Measurements from ENCODE around the gene TEX14. TPM values are rescaled to one million over a fixed set of nuclear protein-coding genes. Genes with fewer than 3 reads are reported as not detected.
"Not testable (repeated sequence)": the region's sequence is repeated elsewhere in the genome, so short reads cannot be mapped to it uniquely, and the experiment has no call there.

TEX14 gene
- total RNA-seq, 2 donors from 2014 or later = not detected

- peak; percentile 86 for DNase-seq (ENCODE audit: low spot score)
- H3K27ac ChIP-seq = peak overlapping the region; percentile 57 to 73
- no peaks in the 10 kb centered on the region for H3K36me3 ChIP-seq
- no peaks in the 10 kb centered on the region for H3K9me3 ChIP-seq
- TF ChIP-seq CTCF (IDR thresholded peaks at IDR 0.05) = no peak
- H3K4me3 ChIP-seq = peak overlapping the region; percentile 36 to 46
- no peaks in the 10 kb centered on the region for H3K27me3 ChIP-seq
- H3K4me1 ChIP-seq = peaks cover 0 to 6% of the 10 kb centered on the region in 2 donors
Observed at GRCh38 chr17:58658804-58659713, 32.8 kb downstream of the TEX14 start.

- DNase-seq (ENCODE audit: low spot score); H3K27me3 ChIP-seq; H3K4me1 ChIP-seq; H3K36me3 ChIP-seq; H3K9me3 ChIP-seq: not testable (repeated sequence)
- Histone ChIP-seq H3K4me3 (peak overlapping the region in 1 of 2 donors; percentile 46), H3K27ac (peak overlapping the region; percentile 57 to 73)
Observed at GRCh38 chr17:58657962-58658803, 33.7 kb downstream of the TEX14 start.

- no peaks in the 10 kb centered on the region for H3K36me3 ChIP-seq
- no peaks in the 10 kb centered on the region for H3K9me3 ChIP-seq
- no peak for DNase-seq (ENCODE audit: low spot score)
- H3K27ac ChIP-seq = no peak overlapping the region
- H3K4me3 ChIP-seq = no peak overlapping the region
- no peak for TF ChIP-seq CTCF (IDR thresholded peaks at IDR 0.05)
- no peaks in the 10 kb centered on the region for H3K27me3 ChIP-seq
- H3K4me1 ChIP-seq = no peaks in the 10 kb centered on the region
Observed at GRCh38 chr17:58648236-58648635, 43.6 kb downstream of the TEX14 start.

GRCh38 chr17:58643147-58643546 lies 48.7 kb downstream of the TEX14 start:
- Histone ChIP-seq H3K4me3 (no peak overlapping the region), H3K36me3 (no peaks in the 10 kb centered on the region), H3K27ac (no peak overlapping the region), H3K9me3 (no peaks in the 10 kb centered on the region), H3K27me3 (no peaks in the 10 kb centered on the region), H3K4me1 (no peaks in the 10 kb centered on the region)
- no peak for DNase-seq (ENCODE audit: low spot score)
- TF ChIP-seq CTCF (IDR thresholded peaks at IDR 0.05) = no peak

GRCh38 chr17:58641887-58642311 lies 49.9 kb downstream of the TEX14 start:
- no peak for TF ChIP-seq CTCF (IDR thresholded peaks at IDR 0.05)
- no peaks in the 10 kb centered on the region for H3K27me3 ChIP-seq
- H3K4me1 ChIP-seq = no peaks in the 10 kb centered on the region
- no peak overlapping the region for H3K27ac ChIP-seq
- H3K4me3 ChIP-seq = no peak overlapping the region
- DNase-seq (ENCODE audit: low spot score) = no peak
- no peaks in the 10 kb centered on the region for H3K36me3 ChIP-seq
- H3K9me3 ChIP-seq = no peaks in the 10 kb centered on the region

GRCh38 chr17:58640202-58640601 lies 51.6 kb downstream of the TEX14 start:
- Histone ChIP-seq H3K27me3 (no peaks in the 10 kb centered on the region), H3K4me3 (no peak overlapping the region), H3K4me1 (no peaks in the 10 kb centered on the region), H3K9me3 (no peaks in the 10 kb centered on the region), H3K36me3 (no peaks in the 10 kb centered on the region), H3K27ac (no peak overlapping the region)
- no peak for DNase-seq (ENCODE audit: low spot score)
- no peak for TF ChIP-seq CTCF (IDR thresholded peaks at IDR 0.05)

Measured in right atrium auricular region (tissue), 2 donors.